HepG2 (cell line): ENCODE measurements around the gene PPP2R2D. TPM values are rescaled to one million over a fixed set of nuclear protein-coding genes. Genes with fewer than 3 reads are reported as not detected.

ENCODE experiments used
- ATAC-seq: fragments of 200-7000 bp; cut with Tn5 transposase; 3 replicates; pipeline ENCODE4 v1.9.1; 2020; ENCODE audit warnings: mild to moderate bottlenecking, moderate library complexity
- BruUV-seq: library from RNA; stranded (reverse); fragments of 400-500 nt; replicated peaks from 2 replicates; lab custom pipeline; 2021; lab: Mats Ljungman, UMichigan
- CTCF ChIA-PET: fragments of 300-600 bp; formaldehyde crosslinking; extraction: SDS; loops from one replicate; lab custom pipeline; 2021; ENCODE audit warnings: low total read pairs, inconsistent platforms, low intra/inter-chr PET ratio; lab: Yijun Ruan, JAX
- POLR2A ChIA-PET: fragments of 350-600 bp; sonication (Branson Sonifier 250); formaldehyde crosslinking; loops from one replicate; lab custom pipeline; 2020; ENCODE audit warnings: antibody characterized with exemption, inconsistent platforms; lab: Yijun Ruan, JAX
- DNase-seq: peaks from one replicate; pipeline ENCODE4 v3.0.0-alpha.2; 2015; ENCODE audit warnings: low spot score
- FAIRE-seq: peaks from 3 replicates; lab custom pipeline; 2011; peaks lifted over from hg19 to GRCh38; lab: Jason Lieb, UNC
- H2AFZ ChIP-seq: one replicate; pipeline ENCODE4 v1.6.1; 2011; ENCODE audit warnings: low read length, inconsistent platforms
- H3K27ac ChIP-seq: fragments of 300-600 bp; 3 replicates; pipeline ENCODE4 v1.8.0; 2011; ENCODE audit warnings: mixed run types, mild to moderate bottlenecking, mixed read lengths, low read length, inconsistent platforms; ENCODE audit not compliant: insufficient read depth; ENCODE audit errors: extremely low read length
- H3K27me3 ChIP-seq, 2 experiments: fragments of 200-600 bp in 1 of 2; 2 replicates in 1 of 2; 3 replicates in 1 of 2; pipeline versions ENCODE4 v1.6.0 to v1.8.0; 2011; ENCODE audit warnings: low read length in 2 of 2, mild to moderate bottlenecking in 2 of 2, moderate library complexity in 2 of 2, inconsistent platforms in 1 of 2; ENCODE audit not compliant: insufficient read depth in 2 of 2, control insufficient read depth in 1 of 2
- H3K36me3 ChIP-seq, 2 experiments: fragments of 200-600 bp in 1 of 2; replicated peaks in 1 of 2; 2 replicates in 1 of 2; 3 replicates in 1 of 2; pipeline versions ENCODE4 v1.5.1 to v1.8.0; 2011; ENCODE audit warnings: low read length in 2 of 2, inconsistent platforms in 1 of 2; ENCODE audit not compliant: insufficient read depth in 2 of 2, control insufficient read depth in 1 of 2
- H3K4me1 ChIP-seq: 2 replicates; pipeline ENCODE4 v1.5.1; 2012; ENCODE audit warnings: low read length, inconsistent platforms; ENCODE audit not compliant: insufficient read depth
- H3K4me2 ChIP-seq: 2 replicates; pipeline ENCODE4 v1.6.0; 2011; ENCODE audit warnings: low read depth, low read length, inconsistent platforms
- H3K4me3 ChIP-seq, 3 experiments: fragments of 200-600 bp in 1 of 3; sonication (generic), shearing (Covaris generic) in 1 of 3; replicated peaks in 1 of 3; 2 replicates each; pipeline ENCODE4 v1.5.1; 2011 to 2016; ENCODE audit warnings: low read length in 3 of 3, inconsistent platforms in 2 of 3, low read depth in 2 of 3, mild to moderate bottlenecking in 2 of 3, control low read depth in 1 of 3, mixed read lengths in 1 of 3; ENCODE audit not compliant: insufficient read depth in 1 of 3
- H3K79me2 ChIP-seq: one replicate; pipeline ENCODE4 v1.6.1; 2011; ENCODE audit warnings: low read length, inconsistent platforms; ENCODE audit not compliant: insufficient read depth
- H3K9ac ChIP-seq: 2 replicates; pipeline ENCODE4 v1.6.0; 2011; ENCODE audit warnings: mild to moderate bottlenecking, low read depth, low read length, inconsistent platforms; ENCODE audit not compliant: insufficient read depth
- H3K9me3 ChIP-seq: 2 replicates; pipeline ENCODE4 v1.5.1; 2012; ENCODE audit warnings: mild to moderate bottlenecking, low read length
- H4K20me1 ChIP-seq: 2 replicates; pipeline ENCODE4 v1.6.0; 2011; ENCODE audit warnings: inconsistent platforms, mild to moderate bottlenecking, low read length, moderate library complexity; ENCODE audit not compliant: insufficient read depth
- MXD1 ChIP-seq: sonication (generic); formaldehyde crosslinking; IDR thresholded peaks from 2 replicates; pipeline ENCODE4 v1.4.0; 2020; ENCODE audit warnings: mild to moderate bottlenecking, missing genetic modification reagents
- ZFX ChIP-seq: sonication (generic); formaldehyde crosslinking; IDR thresholded peaks from 2 replicates; pipeline ENCODE4 v1.4.0; 2020; ENCODE audit warnings: mild to moderate bottlenecking, low read depth, missing genetic modification reagents, moderate library complexity
- ZNF335 ChIP-seq: sonication (generic); formaldehyde crosslinking; IDR thresholded peaks from 2 replicates; pipeline ENCODE4 v1.4.0; 2020; ENCODE audit warnings: missing genetic modification reagents
- ZNF747 ChIP-seq: sonication (generic); formaldehyde crosslinking; IDR thresholded peaks from 2 replicates; pipeline ENCODE4 v1.8.1; 2023; ENCODE audit warnings: missing genetic modification reagents, mild to moderate bottlenecking, borderline replicate concordance
- WGBS: methylation state at CpG from one replicate; pipeline ENCODE4 v1.1.6; 2017; ENCODE audit warnings: low lambda C conversion rate; 5-methylcytosine and 5-hydroxymethylcytosine counted together
- in situ Hi-C: cut with HindIII; loops from 2 replicates; pipeline ENCODE4 v1.10.0; 2017; ENCODE audit warnings: low pct_unique_long_range_greater_than_20kb; ENCODE audit not compliant: extremely low pct_ligation_motif_present
- intact Hi-C: fragments of 100-400 bp; cut with micrococcal nuclease; formaldehyde crosslinking; loops from one replicate; pipeline ENCODE4 v1.10.0; 2022; ENCODE audit not compliant: unreplicated experiment
- polyA plus RNA-seq, 8 experiments: library from polyadenylated mRNA; depleted of rRNA in 3 of 8; stranded (reverse) in 7 of 8; unstranded in 1 of 8; fragments of >200 nt; fragmentation: Illumina TruSeq in 4 of 8; extraction: Trizol in 4 of 8; gene quantifications; 2 replicates each; pipeline versions ENCODE4 v1.2.1 to v1.2.3, GENCODE V29; 2011 to 2016; ENCODE audit warnings: low read depth in 4 of 8, missing spikeins in 1 of 8, mixed read lengths in 1 of 8; ENCODE audit not compliant: insufficient read depth in 1 of 8
- total RNA-seq, 5 experiments: library from RNA; depleted of rRNA; stranded (reverse); fragments of >200 nt; fragmentation: Illumina TruSeq; extraction: Trizol; gene quantifications; 2 replicates each; pipeline ENCODE4 v1.2.3, GENCODE V29; 2016; ENCODE audit warnings: low read depth in 1 of 5

The PPP2R2D gene
- total and polyA plus RNA-seq, 2 of the 13 experiments (the other 11 are each of a cell fraction or from before 2014, with no cell fraction given), result 32.7 to 33.2 TPM

GRCh38 chr10:131947631-131948347, 47.0 kb downstream of the PPP2R2D start (continued):
- TF ChIP-seq ZNF747 (CRISPR knock-in tag), result no peak

- Histone ChIP-seq H3K4me3 (no peak overlapping the region), H3K4me1 (peaks cover 12% of the 10 kb centered on the region), H4K20me1 (no peaks in the 10 kb centered on the region; the same call in 1 of the 2 replicates), H3K27me3 (no peaks in the 10 kb centered on the region), H3K4me2 (no peak overlapping the region), H3K79me2 (no peaks in the 10 kb centered on the region), H3K27ac (no peak overlapping the region), H3K9me3 (no peaks in the 10 kb centered on the region), H3K36me3 (peaks cover 30 to 74% of the 10 kb centered on the region in 2 experiments; a peak in 4 of 5 replicates), H3K9ac (no peak overlapping the region), H2AFZ (no peak overlapping the region)
- ChIA-PET CTCF (no interaction called here), POLR2A (no interaction called here)
- no peak for FAIRE-seq
- DNase-seq, result no peak
- 96% methylated on average over 4 of the region's 6 CpGs for WGBS
- intact Hi-C loops, result no loop called here
- in situ Hi-C loops, result no loop called here
- TF ChIP-seq ZFX (CRISPR knock-in tag), result 0 out of 2 replicates have a peak, but pooled peaks have one; percentile 22
- no peak for TF ChIP-seq ZNF335 (CRISPR knock-in tag)
- no peak for TF ChIP-seq MXD1
- ATAC-seq, result peak; percentile 59
- BruUV-seq, result no TSS peak
These were observed 47.7 kb downstream of the PPP2R2D start for GRCh38 chr10:131948501-131948900.
